Stimulated activated CD8-positive, alpha-beta memory T cell treated with anti-CD3 and anti-CD28 coated beads, Interleukin-7, amount 100 ng/mL, for 1 hour (primary cell): ENCODE data around the gene POLA1.
"Not testable (repeated sequence)": the region's sequence is repeated elsewhere in the genome, so short reads cannot be mapped to it uniquely, and the experiment has no call there.

Source experiments
- DNase-seq, 2 donors: peaks; one replicate each; pipeline ENCODE4 v3.0.0-alpha.2; 2020; ENCODE audit warnings: low read depth in 2 of 2

The POLA1 gene

GRCh38 chrX:24790166-24790565 is 96.4 kb downstream of the POLA1 start:
- no peak for DNase-seq

- DNase-seq = no peak
Measured at GRCh38 chrX:24796204-24796603, 102.5 kb downstream of the POLA1 start.

DNA sequence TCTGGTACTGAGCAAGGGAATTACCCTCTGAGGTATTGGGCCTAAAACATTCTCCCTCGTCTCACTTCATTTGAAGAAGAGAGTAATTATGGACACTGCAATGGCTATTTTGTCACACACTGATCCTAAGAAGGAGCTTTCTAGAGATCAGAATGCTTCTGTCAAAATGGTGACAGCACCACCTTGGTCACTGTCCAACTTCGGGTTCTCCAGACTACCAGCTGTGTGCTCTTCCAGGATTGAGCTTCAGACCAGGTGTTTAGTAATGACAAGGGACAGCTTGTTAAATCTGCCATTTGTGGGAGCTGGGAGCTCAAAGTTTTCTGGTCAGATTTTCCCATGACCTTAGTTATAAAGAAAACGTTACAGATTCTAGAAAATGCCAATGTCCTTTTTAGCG is 105.4 kb downstream of the POLA1 start:
- no peak for DNase-seq

GRCh38 chrX:24799565-24799964 is 105.8 kb downstream of the POLA1 start:
- no peak for DNase-seq

GRCh38 chrX:24805201-24805600 is 111.5 kb downstream of the POLA1 start:
- no peak for DNase-seq

DNA sequence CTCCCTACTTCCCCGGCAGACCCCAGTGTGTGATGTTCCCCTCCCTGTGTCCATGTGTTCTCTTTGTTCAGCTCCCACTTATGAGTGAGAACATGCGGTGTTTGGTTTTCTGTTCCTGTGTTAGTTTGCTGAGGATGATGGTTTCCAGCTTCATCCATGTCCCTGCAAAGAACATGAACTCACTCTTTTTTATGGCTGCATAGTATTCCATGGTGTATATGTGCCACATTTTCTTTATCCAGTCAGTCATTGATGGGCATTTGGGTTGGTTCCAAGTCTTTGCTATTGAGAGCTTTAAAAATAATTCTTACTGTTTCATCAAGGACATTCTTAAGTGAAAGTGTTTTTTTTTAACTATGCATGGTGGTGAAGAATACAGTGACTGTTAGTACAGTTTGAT is 126.1 kb downstream of the POLA1 start:
- DNase-seq = not testable (repeated sequence)

- no peak for DNase-seq
Measured at GRCh38 chrX:24828147-24828546, 134.4 kb downstream of the POLA1 start.

GRCh38 chrX:24828600-24828999 is 134.9 kb downstream of the POLA1 start:
- DNase-seq = no peak

DNA sequence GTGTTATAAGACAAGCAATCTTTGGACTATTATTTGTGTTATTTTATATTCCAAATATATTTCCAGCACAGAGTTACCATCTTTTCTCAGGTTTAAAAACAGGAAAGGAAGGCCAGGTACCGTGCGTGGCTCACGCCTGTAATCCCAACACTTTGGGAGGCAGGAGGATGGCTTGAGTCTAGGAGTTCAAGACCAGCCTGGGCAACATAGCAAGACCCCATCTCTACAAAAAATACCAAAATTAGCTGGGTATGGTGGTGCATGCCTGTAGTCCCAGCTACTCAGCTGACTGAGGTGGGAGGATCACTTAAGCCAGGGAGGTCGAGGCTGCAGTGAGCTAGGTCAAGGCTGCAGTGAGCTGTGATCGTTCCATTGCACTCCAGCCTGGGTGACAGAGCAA is 140.0 kb downstream of the POLA1 start:
- DNase-seq = no peak

DNA sequence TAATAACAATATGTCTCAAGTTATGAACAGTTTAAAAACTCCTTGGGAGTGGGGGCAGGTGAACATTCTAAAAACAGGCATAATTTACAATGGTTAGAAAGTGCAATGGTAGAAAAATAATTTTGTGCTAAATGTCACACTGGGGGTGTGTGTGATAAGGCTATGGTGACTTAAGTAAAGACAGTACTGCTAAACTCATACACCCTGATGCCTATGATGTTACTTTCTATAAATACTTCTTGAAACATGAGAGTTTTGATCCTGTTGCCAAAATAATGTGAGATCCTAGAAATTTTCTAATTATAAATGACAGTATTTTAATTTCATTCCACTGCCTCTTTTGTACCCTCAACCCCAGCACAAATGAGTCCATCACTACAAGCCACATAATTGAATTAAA is 144.2 kb downstream of the POLA1 start:
- DNase-seq = no peak

DNA sequence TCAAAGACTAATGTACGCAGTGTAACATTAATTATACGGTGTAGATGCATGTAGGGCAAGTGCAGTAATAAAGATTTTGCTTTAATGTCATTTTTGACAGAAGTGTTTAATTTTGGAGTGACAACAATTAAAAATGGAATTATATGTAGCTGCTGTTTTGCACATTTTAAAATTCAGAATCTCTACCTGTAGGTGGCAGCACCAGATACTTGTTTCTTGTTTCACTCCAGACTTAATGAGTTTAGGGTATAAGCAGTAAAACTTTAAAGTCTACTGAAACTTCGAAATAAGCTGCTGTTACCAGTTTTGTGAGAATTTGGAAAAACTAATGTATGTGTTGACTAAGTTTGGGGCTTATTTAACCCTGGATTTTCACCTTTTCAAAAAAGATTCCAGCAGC is 144.9 kb downstream of the POLA1 start:
- DNase-seq = no peak

DNA sequence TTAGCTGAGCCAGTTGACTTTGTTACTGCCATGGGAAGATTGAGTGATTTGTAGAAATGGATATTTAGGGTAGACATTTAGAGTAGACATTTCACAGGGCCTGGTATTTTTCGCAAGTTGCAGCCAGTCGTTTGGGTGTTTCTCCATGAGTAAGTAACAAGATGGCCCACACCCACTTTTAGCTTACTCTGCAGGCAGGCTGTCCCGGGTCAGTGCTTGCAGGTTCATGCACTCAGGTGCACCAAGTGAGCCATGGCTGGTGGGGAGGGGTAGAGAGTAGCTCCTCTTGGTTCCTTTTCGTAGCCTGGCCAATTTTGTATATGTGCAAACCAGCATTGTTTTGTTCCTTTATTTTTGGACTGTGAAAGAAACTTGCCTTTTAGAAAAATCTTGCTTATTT is 145.6 kb downstream of the POLA1 start:
- no peak for DNase-seq

- no peak for DNase-seq
Measured at GRCh38 chrX:24842486-24842885, 148.8 kb downstream of the POLA1 start.

- DNase-seq = no peak
Measured at GRCh38 chrX:24846550-24847150, 152.9 kb downstream of the POLA1 start.

GRCh38 chrX:24851289-24851688 is 157.6 kb downstream of the POLA1 start:
- DNase-seq = no peak

GRCh38 chrX:24851780-24852179 is 158.1 kb downstream of the POLA1 start:
- no peak for DNase-seq

DNA sequence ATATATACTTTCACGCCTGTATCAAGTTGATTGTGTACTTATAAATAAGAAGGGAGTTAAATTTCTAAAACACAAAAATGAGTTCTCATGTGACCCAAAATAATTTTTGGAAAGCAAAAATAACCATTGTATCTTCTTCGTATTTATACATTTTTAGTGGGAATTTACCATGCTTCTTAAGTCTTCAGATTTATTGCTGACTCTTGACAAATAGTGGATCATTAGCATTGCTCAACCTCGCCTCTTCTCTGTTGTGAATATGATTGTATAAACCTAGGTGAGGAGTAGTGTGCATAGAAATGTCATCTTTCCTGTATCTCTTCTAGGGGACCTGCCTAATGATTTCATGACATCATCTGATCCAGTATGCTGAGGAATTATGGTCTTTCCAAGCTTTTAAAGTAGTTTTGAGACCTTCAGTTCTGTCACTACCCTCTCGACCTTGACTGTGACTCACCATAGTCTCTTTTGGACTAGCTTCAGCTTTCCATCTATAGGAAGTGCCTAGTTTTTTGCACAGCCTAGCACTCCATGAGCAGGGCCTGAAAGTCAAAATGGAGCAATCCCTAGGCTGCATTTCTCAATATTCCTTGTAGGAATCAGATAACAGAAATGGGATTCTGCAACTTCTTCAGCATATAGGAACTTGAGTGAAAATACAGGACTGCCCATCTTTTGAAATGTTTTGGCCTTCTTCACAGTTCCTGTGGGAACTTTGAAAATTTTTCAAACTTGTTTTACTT is 164.5 kb downstream of the POLA1 start:
- DNase-seq = no peak

DNA sequence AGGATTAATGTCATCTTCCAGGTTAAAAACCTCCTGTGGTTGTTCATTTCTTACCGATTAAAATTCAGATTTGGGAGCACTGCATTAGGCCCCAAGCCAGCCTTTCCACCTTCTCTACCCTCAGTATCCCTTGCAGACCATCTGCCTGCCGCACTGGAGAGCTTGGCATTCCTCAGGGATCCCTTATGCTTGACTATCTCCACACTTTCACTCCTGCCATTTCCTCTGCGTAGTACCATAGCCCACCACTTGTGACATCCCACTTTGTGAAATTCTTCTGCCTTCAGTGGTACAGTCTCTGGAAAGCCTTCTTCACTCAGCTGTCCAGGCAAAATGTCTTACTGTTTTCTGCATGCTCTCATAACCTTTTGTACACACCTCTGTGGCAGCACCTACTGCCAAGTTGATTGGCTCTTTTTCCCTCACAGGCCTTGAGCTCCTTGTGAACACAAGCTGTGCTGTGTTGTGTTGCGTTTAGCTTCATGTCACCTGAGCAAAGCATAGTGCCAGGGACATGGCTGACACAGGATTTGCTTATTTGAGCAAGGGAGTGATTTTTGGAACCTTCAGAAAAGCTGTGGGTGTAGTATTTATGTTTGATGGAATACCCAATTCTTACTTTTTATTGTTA is 165.6 kb downstream of the POLA1 start:
- no peak for DNase-seq

DNA sequence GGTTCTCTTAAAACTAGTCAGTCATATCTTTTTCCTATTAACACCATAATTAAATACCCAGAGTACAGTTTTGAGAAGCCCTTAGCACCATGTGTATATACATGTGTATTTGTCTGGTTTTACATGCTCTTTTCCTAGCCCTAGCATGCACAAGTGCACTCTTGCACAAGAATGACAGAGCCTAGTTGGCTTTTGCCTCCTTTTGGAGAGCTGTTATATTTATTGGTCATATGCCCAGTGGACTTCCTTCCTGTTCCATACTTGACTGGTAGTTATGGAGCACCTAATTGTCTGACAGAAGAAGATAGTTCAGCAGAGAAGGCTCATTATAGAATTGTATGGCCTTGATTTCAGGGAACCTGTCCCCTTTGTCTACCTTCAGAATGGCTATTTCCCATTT is 166.4 kb downstream of the POLA1 start:
- no peak for DNase-seq

DNA sequence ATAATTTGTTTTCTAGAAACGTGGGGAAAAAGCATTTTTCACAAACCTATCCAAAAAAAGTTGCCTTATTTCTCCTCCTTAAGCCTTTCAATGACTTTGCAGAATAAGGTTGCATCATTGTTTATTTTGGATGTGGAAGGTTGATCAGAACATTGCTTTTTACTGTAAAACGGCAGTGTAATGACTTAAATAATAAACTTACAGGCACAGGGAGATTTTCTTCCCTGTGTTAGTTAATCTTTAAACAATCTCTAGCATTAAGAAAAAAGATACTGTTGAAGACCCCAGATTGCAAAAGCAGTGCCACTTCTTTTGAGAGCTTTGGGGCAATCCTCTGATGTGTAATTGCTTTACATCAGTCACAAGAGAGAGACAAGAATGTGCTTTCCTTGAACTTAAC is 168.6 kb downstream of the POLA1 start:
- no peak for DNase-seq

DNA sequence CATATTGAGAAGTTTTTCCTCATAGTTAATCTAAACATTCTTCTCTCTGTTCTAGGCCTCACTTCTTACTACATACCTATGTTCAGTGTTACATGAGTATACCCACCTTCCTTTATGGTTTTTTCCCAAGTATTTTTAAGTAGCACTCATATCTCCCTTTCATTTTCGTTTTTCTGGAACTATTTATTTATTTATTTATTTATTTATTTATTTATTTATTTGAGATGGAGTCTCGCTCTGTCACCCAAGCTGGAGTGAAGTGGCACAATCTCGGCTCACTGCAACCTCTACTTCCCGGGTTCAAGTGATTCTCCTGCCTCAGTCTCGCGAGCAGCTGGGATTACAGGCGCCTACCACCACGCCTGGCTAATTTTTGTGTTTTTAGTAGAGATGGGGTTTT is 170.1 kb downstream of the POLA1 start:
- DNase-seq = not testable (repeated sequence)

- no peak for DNase-seq
Measured at GRCh38 chrX:24870143-24870542, 176.4 kb downstream of the POLA1 start.

- no peak for DNase-seq
Measured at GRCh38 chrX:24874604-24875247, 181.0 kb downstream of the POLA1 start.
